Muscle layer of duodenum (tissue), 2 donors: ENCODE measurements around the gene OR52B4.
"Not testable (repeated sequence)": the region's sequence is repeated elsewhere in the genome, so short reads cannot be mapped to it uniquely, and the experiment has no call there.

Experiments
- H3K27ac ChIP-seq: one replicate; pipeline ENCODE4 v1.7.0; 2013; ENCODE audit warnings: mild to moderate bottlenecking, low read length
- H3K27me3 ChIP-seq: one replicate; pipeline ENCODE4 v1.7.0; 2013; ENCODE audit warnings: low read depth, mild to moderate bottlenecking, control low read depth, low read length
- H3K36me3 ChIP-seq, 2 donors: one replicate each; pipeline ENCODE4 v1.7.0; 2013; ENCODE audit warnings: low read length in 2 of 2, control low read depth in 1 of 2, mild to moderate bottlenecking in 1 of 2; ENCODE audit not compliant: insufficient read depth in 2 of 2, control insufficient read depth in 1 of 2
- H3K4me1 ChIP-seq, 2 donors: one replicate each; pipeline ENCODE4 v1.7.0; 2013; ENCODE audit warnings: low read length in 2 of 2, mild to moderate bottlenecking in 2 of 2, control low read depth in 1 of 2, moderate library complexity in 1 of 2; ENCODE audit not compliant: insufficient read depth in 2 of 2, control insufficient read depth in 1 of 2
- H3K4me3 ChIP-seq, 2 donors: one replicate each; pipeline ENCODE4 v1.7.0; 2013; ENCODE audit warnings: low read length in 2 of 2, low read depth in 1 of 2, mild to moderate bottlenecking in 1 of 2
- H3K9me3 ChIP-seq, 2 donors: one replicate each; pipeline ENCODE4 v1.7.0; 2013; ENCODE audit warnings: low read length in 2 of 2, control low read depth in 1 of 2, mild to moderate bottlenecking in 1 of 2; ENCODE audit not compliant: control insufficient read depth in 1 of 2
- donor health status: healthy.

OR52B4 gene

GRCh38 chr11:4368286-4368685, at the start of gene OR52B4:
TSS of gene OR52B4 (minus strand) at chr11:4368386. CDS start at chr11:4368295, 91 bp downstream.
- Histone ChIP-seq H3K36me3 (no peaks in the 10 kb centered on the region), H3K27me3 (no peaks in the 10 kb centered on the region), H3K4me3 (no peak within 1 kb of the TSS), H3K4me1 (no peaks in the 10 kb centered on the region), H3K27ac (no peak within 1 kb of the TSS), H3K9me3 (no peaks in the 10 kb centered on the region)

- no peaks in the 10 kb centered on the region for H3K4me1 ChIP-seq
- no peak overlapping the region for H3K4me3 ChIP-seq
- no peak overlapping the region for H3K27ac ChIP-seq
- no peaks in the 10 kb centered on the region for H3K27me3 ChIP-seq
- no peaks in the 10 kb centered on the region for H3K36me3 ChIP-seq
- H3K9me3 ChIP-seq: no peaks in the 10 kb centered on the region
These were observed 48.6 kb upstream of the OR52B4 start for GRCh38 chr11:4416816-4417215.

GRCh38 chr11:4416306-4416705, 48.1 kb upstream of the OR52B4 start:
- no peaks in the 10 kb centered on the region for H3K9me3 ChIP-seq
- no peaks in the 10 kb centered on the region for H3K4me1 ChIP-seq
- no peak overlapping the region for H3K27ac ChIP-seq

GRCh38 chr11:4406206-4406605, 38.0 kb upstream of the OR52B4 start:
- not testable (repeated sequence) for H3K9me3 ChIP-seq, H3K4me1 ChIP-seq, H3K27me3 ChIP-seq, H3K27ac ChIP-seq, H3K4me3 ChIP-seq, H3K36me3 ChIP-seq

More at GRCh38 chr11:4416306-4416705, 48.1 kb upstream of the OR52B4 start:
- Histone ChIP-seq H3K4me3 (no peak overlapping the region), H3K36me3 (no peaks in the 10 kb centered on the region), H3K27me3 (no peaks in the 10 kb centered on the region)

GRCh38 chr11:4393858-4394223, 25.7 kb upstream of the OR52B4 start:
- H3K27me3 ChIP-seq: no peaks in the 10 kb centered on the region
- H3K4me3 ChIP-seq: peak overlapping the region; percentile 75 to 90
- H3K36me3 ChIP-seq: peaks cover 15% of the 10 kb centered on the region in 2 donors
- H3K27ac ChIP-seq: no peak overlapping the region
- H3K9me3 ChIP-seq: no peaks in the 10 kb centered on the region
- peaks cover 3 to 5% of the 10 kb centered on the region in 2 donors for H3K4me1 ChIP-seq

- H3K9me3 ChIP-seq: no peaks in the 10 kb centered on the region
- peak within 1 kb of the TSS; percentile 91 for H3K27ac ChIP-seq
- peak within 1 kb of the TSS; percentile 75 to 90 for H3K4me3 ChIP-seq
These were observed 25.1 kb upstream of the OR52B4 start, which contains the start of gene TRIM21 for GRCh38 chr11:4393209-4393857. TSS of gene TRIM21 (minus strand) at chr11:4393702. CDS start at chr11:4390409, 3,293 bp downstream.

GRCh38 chr11:4388221-4388620, 20.0 kb upstream of the OR52B4 start:
- H3K9me3 ChIP-seq: no peaks in the 10 kb centered on the region
- H3K36me3 ChIP-seq: peaks cover 51 to 67% of the 10 kb centered on the region in 2 donors
- H3K4me1 ChIP-seq: peaks cover 3 to 5% of the 10 kb centered on the region in 2 donors
- no peak overlapping the region for H3K27ac ChIP-seq
- H3K4me3 ChIP-seq: no peak overlapping the region
- H3K27me3 ChIP-seq: no peaks in the 10 kb centered on the region

More at GRCh38 chr11:4393209-4393857, 25.1 kb upstream of the OR52B4 start, which contains the start of gene TRIM21:
- Histone ChIP-seq H3K4me1 (peaks cover 3 to 5% of the 10 kb centered on the region in 2 donors), H3K27me3 (no peaks in the 10 kb centered on the region), H3K36me3 (peaks cover 20% of the 10 kb centered on the region in 2 donors)

- Histone ChIP-seq H3K36me3 (peaks cover 51 to 71% of the 10 kb centered on the region in 2 donors), H3K9me3 (no peaks in the 10 kb centered on the region), H3K4me3 (no peak overlapping the region), H3K27ac (no peak overlapping the region), H3K4me1 (no peaks in the 10 kb centered on the region), H3K27me3 (no peaks in the 10 kb centered on the region)
These were observed 18.0 kb upstream of the OR52B4 start for GRCh38 chr11:4385978-4386740.

GRCh38 chr11:4381901-4382300, 13.7 kb upstream of the OR52B4 start:
- H3K36me3 ChIP-seq: peaks cover 19 to 37% of the 10 kb centered on the region in 2 donors
- no peak overlapping the region for H3K27ac ChIP-seq
- no peaks in the 10 kb centered on the region for H3K27me3 ChIP-seq
- H3K9me3 ChIP-seq: no peaks in the 10 kb centered on the region
- no peaks in the 10 kb centered on the region for H3K4me1 ChIP-seq
- H3K4me3 ChIP-seq: no peak overlapping the region

- H3K27me3 ChIP-seq: no peaks in the 10 kb centered on the region
- no peak overlapping the region for H3K4me3 ChIP-seq
- no peaks in the 10 kb centered on the region for H3K9me3 ChIP-seq
- no peak overlapping the region for H3K27ac ChIP-seq
- H3K4me1 ChIP-seq: no peaks in the 10 kb centered on the region
- H3K36me3 ChIP-seq: no peaks in the 10 kb centered on the region
These were observed 7.4 kb upstream of the OR52B4 start for GRCh38 chr11:4375431-4376140.

GRCh38 chr11:4370166-4370565, 2.0 kb upstream of the OR52B4 start:
- Histone ChIP-seq H3K27ac (no peak overlapping the region), H3K4me1 (no peaks in the 10 kb centered on the region), H3K9me3 (no peaks in the 10 kb centered on the region), H3K4me3 (no peak overlapping the region), H3K36me3 (no peaks in the 10 kb centered on the region), H3K27me3 (no peaks in the 10 kb centered on the region)
